Mucosa of stomach (tissue), 1 donor: Measurements from ENCODE around the gene HAO1.

Source experiments
- H3K27me3 ChIP-seq: one replicate; pipeline ENCODE4 v1.7.0; 2013; ENCODE audit warnings: mild to moderate bottlenecking, low read length; ENCODE audit not compliant: control insufficient read depth, insufficient read depth
- H3K36me3 ChIP-seq: one replicate; pipeline ENCODE4 v1.7.0; 2013; ENCODE audit warnings: low read length; ENCODE audit not compliant: control insufficient read depth, insufficient read depth
- H3K4me1 ChIP-seq: one replicate; pipeline ENCODE4 v1.7.0; 2013; ENCODE audit warnings: mild to moderate bottlenecking, low read length; ENCODE audit not compliant: control insufficient read depth, insufficient read depth
- H3K4me3 ChIP-seq: one replicate; pipeline ENCODE4 v1.7.0; 2013; ENCODE audit warnings: low read length
- H3K9ac ChIP-seq: one replicate; pipeline ENCODE4 v1.7.0; 2013; ENCODE audit warnings: mild to moderate bottlenecking, low read length, moderate library complexity
- H3K9me3 ChIP-seq: one replicate; pipeline ENCODE4 v1.7.0; 2013; ENCODE audit warnings: mild to moderate bottlenecking, low read length, moderate library complexity; ENCODE audit not compliant: control insufficient read depth
- donor health status: Pancreatic carcinoma.

The HAO1 gene

GRCh38 chr20:7940341-7940740 lies at the start of gene HAO1:
Gene HAO1 (minus strand): TSS chr20:7940458. CDS start chr20:7940422, 36 bp downstream.
- no peak within 1 kb of the TSS for H3K4me3 ChIP-seq
- no peaks in the 10 kb centered on the region for H3K4me1 ChIP-seq
- no peaks in the 10 kb centered on the region for H3K36me3 ChIP-seq
- no peaks in the 10 kb centered on the region for H3K9me3 ChIP-seq
- H3K9ac ChIP-seq = no peak within 1 kb of the TSS
- no peaks in the 10 kb centered on the region for H3K27me3 ChIP-seq

- no peak overlapping the region for H3K4me3 ChIP-seq
- no peak overlapping the region for H3K9ac ChIP-seq
- H3K4me1 ChIP-seq = no peaks in the 10 kb centered on the region
- no peaks in the 10 kb centered on the region for H3K9me3 ChIP-seq
- no peaks in the 10 kb centered on the region for H3K27me3 ChIP-seq
- no peaks in the 10 kb centered on the region for H3K36me3 ChIP-seq
These were observed 49.1 kb upstream of the HAO1 start for GRCh38 chr20:7989379-7989778.

- no peaks in the 10 kb centered on the region for H3K9me3 ChIP-seq
- H3K4me1 ChIP-seq = no peaks in the 10 kb centered on the region
- no peak overlapping the region for H3K4me3 ChIP-seq
- no peak overlapping the region for H3K9ac ChIP-seq
- H3K27me3 ChIP-seq = no peaks in the 10 kb centered on the region
- no peaks in the 10 kb centered on the region for H3K36me3 ChIP-seq
These were observed 45.7 kb upstream of the HAO1 start for GRCh38 chr20:7985916-7986315.

DNA sequence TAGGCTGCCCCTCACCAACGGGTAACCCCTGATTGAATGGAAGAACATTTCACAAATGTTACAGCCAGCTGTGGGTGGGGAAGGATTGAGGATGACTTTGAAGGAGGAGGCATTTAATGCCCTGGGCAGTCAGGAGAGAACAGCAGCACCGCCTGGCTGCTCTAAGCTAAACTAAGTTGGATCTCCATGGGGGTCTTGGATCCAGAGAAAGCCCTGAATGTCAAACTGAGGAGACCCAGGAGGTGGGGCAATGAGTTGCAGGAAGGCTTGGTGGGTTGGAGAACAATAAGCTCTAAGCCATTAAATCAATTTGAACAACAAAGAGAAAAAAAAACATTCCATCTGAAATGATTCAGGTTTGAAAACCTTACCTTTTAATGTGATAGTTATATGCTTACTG lies 43.9 kb upstream of the HAO1 start:
- H3K36me3 ChIP-seq = no peaks in the 10 kb centered on the region
- H3K4me3 ChIP-seq = no peak overlapping the region
- no peaks in the 10 kb centered on the region for H3K4me1 ChIP-seq

GRCh38 chr20:7981374-7981773 lies 41.1 kb upstream of the HAO1 start:
- Histone ChIP-seq H3K4me3 (no peak overlapping the region), H3K27me3 (no peaks in the 10 kb centered on the region), H3K4me1 (no peaks in the 10 kb centered on the region), H3K36me3 (no peaks in the 10 kb centered on the region), H3K9me3 (no peaks in the 10 kb centered on the region), H3K9ac (no peak overlapping the region)

More for the DNA sequence above, 43.9 kb upstream of the HAO1 start:
- Histone ChIP-seq H3K9ac (no peak overlapping the region), H3K27me3 (no peaks in the 10 kb centered on the region), H3K9me3 (no peaks in the 10 kb centered on the region)

DNA sequence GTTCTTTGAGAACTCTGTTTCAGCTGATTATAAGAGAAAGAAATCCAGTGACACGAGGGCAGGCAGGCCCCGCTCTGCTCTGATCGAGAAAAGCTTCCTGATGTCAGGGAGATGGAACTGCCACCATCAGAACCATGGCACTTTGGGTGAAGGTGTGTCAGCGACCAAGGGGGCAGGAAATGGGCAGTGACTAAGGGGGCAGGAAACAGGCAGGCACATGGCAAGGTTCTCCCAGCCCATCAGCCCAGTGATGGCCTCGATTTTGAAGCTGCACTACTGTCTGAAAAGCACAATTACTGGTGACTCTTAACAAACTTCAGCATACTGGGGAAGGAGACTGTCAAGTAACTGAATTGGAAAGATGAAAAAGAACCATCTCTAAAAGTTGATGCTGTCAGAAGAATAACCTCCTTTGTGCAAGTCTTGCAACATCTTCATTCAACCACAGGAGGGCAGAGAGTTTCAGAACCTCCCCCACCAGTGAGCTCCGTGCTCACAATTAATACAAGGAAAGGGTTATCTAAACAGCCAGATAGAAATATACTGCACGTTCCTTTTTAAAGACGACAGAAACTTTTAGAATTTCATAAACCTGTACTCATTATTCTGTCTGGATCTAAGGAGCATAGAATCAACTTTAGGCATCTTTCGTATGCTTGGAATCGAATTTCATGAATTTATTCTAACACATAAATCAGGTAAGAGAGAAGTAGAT lies 40.2 kb upstream of the HAO1 start:
- H3K4me1 ChIP-seq = no peaks in the 10 kb centered on the region

GRCh38 chr20:7977709-7978108 lies 37.5 kb upstream of the HAO1 start:
- Histone ChIP-seq H3K4me1 (no peaks in the 10 kb centered on the region), H3K9me3 (no peaks in the 10 kb centered on the region), H3K36me3 (no peaks in the 10 kb centered on the region), H3K4me3 (no peak overlapping the region), H3K9ac (no peak overlapping the region), H3K27me3 (no peaks in the 10 kb centered on the region)

More for the DNA sequence above, 40.2 kb upstream of the HAO1 start:
- no peak overlapping the region for H3K9ac ChIP-seq
- H3K27me3 ChIP-seq = no peaks in the 10 kb centered on the region
- no peaks in the 10 kb centered on the region for H3K36me3 ChIP-seq
- H3K4me3 ChIP-seq = no peak overlapping the region
- no peaks in the 10 kb centered on the region for H3K9me3 ChIP-seq

- Histone ChIP-seq H3K9ac (no peak overlapping the region), H3K9me3 (no peaks in the 10 kb centered on the region), H3K36me3 (no peaks in the 10 kb centered on the region), H3K4me3 (no peak overlapping the region), H3K27me3 (no peaks in the 10 kb centered on the region), H3K4me1 (no peaks in the 10 kb centered on the region)
These were observed 35.7 kb upstream of the HAO1 start for GRCh38 chr20:7975851-7976414.

DNA sequence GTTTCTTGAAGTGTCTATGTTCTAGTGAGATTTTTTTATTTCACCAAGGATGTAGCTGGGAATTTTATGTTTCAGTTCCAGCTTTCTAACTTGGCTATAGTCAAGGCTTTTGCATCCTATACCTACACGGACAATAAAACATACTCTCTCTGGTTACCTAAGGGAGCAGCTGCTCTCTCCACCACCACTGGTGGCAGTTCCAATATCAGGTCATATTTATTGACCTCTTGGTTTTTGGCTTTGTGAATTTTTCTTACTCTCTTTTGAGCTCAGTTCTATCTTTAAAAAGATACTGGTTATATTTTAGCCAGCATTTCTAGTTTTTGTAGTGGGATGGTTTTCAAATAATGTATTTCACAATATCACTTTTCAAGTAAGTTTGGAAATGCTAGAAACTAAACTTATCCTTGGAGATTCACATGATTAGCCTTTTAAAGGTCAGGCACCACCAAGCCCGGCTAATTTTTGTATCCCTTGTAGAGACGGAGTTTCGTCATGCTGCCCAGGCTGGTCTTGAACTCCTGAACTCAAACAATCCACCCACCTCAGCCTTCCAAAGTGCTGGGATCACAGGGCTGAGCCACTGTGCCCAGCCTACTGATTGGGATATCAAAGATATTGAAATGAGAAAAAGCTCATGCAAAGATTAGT lies 34.7 kb upstream of the HAO1 start:
- Histone ChIP-seq H3K4me1 (no peaks in the 10 kb centered on the region), H3K36me3 (no peaks in the 10 kb centered on the region), H3K27me3 (no peaks in the 10 kb centered on the region), H3K9me3 (no peaks in the 10 kb centered on the region), H3K4me3 (no peak overlapping the region), H3K9ac (no peak overlapping the region)

DNA sequence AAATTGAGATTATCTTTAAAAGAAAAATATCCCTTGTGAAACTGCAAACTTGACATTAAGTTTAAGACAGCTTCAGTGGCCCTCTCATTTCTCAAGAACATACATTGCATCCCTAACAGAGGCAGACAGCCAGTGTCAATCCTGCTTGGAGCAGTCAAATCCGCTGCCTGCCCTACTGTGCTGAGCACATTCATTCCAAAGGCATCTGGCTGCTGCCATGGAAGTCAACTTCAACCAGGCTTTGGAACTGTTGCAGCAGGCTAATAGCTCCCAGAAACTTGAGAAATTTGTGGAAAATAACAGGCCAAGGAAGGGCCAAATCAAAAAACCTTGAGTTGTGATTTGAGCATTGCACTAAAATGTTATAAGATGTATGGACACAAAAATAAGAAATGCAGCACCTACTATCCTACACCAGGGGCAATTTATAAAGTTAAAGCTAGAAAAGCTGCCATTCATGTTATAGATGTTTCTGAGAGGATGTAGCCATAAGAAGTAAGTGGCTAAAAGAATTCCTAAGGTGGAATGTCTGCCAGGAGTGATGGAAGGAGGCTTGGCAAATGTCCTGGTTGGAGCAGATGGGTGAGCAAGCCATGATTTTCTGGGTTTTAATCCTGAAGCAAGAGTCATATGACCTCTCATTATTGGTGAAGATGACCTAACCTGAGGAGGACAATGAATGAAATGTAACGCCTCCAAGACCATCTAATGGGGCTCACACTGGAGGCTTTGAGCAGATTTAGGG lies 31.4 kb upstream of the HAO1 start:
- no peak overlapping the region for H3K9ac ChIP-seq
- H3K27me3 ChIP-seq = no peaks in the 10 kb centered on the region
- no peaks in the 10 kb centered on the region for H3K36me3 ChIP-seq
- no peaks in the 10 kb centered on the region for H3K9me3 ChIP-seq
- H3K4me3 ChIP-seq = no peak overlapping the region
- no peaks in the 10 kb centered on the region for H3K4me1 ChIP-seq

DNA sequence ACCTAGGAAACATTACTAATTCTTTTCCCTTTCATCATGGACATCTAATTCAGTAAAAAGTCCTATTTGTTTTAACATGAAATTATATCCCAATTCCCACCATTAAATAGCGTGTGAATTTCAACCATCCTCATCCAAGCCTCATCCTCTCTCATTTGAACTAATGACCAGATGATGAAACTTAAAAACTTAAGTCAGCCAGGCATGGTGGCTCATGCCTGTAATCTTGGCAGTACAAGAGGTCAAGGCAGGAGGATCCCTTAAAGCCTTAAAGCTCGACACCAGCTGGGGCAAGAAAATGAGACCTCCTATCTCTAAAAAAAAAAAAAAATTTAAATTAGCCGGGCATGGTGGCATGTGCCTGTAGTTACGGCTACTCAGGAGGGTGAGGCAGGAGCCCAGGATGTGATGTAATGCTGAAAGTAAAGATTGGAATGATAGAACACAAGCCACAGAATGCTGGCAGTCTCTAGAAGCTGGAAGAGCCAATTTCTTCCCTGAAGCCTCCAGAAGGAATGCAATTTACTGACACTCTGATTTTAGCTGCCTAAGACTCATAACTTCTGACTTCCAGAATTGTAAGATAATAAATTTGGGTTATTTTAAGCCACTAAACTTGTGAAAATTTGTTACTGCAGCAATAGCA lies 27.1 kb upstream of the HAO1 start:
- no peaks in the 10 kb centered on the region for H3K36me3 ChIP-seq
- H3K4me3 ChIP-seq = no peak overlapping the region
- no peaks in the 10 kb centered on the region for H3K9me3 ChIP-seq
- H3K27me3 ChIP-seq = no peaks in the 10 kb centered on the region
- H3K4me1 ChIP-seq = no peaks in the 10 kb centered on the region
- H3K9ac ChIP-seq = no peak overlapping the region
